ENCODE data around the gene ABCD3. TPM values are rescaled to one million over a fixed set of nuclear protein-coding genes. Genes with fewer than 3 reads are reported as not detected.
A peak's percentile ranks its signal among the peaks of the same experiment; 100 is the strongest.
"Not testable (repeated sequence)": the region's sequence is repeated elsewhere in the genome, so short reads cannot be mapped to it uniquely, and the experiment has no call there.

Gene ABCD3
- total RNA-seq, 1 experiment from 2014 or later, result 32.2 TPM

- DNase-seq (ENCODE audit: low read depth), result no peak
These were observed 4.9 kb upstream of the ABCD3 start for GRCh38 chr1:94413311-94413710.

GRCh38 chr1:94416901-94417727 is 1.1 kb upstream of the ABCD3 start:
- peak; percentile 69 for DNase-seq (ENCODE audit: low read depth)

GRCh38 chr1:94417728-94417977 is 536 bp upstream of the ABCD3 start:
- no peak for DNase-seq (ENCODE audit: low read depth)

DNA sequence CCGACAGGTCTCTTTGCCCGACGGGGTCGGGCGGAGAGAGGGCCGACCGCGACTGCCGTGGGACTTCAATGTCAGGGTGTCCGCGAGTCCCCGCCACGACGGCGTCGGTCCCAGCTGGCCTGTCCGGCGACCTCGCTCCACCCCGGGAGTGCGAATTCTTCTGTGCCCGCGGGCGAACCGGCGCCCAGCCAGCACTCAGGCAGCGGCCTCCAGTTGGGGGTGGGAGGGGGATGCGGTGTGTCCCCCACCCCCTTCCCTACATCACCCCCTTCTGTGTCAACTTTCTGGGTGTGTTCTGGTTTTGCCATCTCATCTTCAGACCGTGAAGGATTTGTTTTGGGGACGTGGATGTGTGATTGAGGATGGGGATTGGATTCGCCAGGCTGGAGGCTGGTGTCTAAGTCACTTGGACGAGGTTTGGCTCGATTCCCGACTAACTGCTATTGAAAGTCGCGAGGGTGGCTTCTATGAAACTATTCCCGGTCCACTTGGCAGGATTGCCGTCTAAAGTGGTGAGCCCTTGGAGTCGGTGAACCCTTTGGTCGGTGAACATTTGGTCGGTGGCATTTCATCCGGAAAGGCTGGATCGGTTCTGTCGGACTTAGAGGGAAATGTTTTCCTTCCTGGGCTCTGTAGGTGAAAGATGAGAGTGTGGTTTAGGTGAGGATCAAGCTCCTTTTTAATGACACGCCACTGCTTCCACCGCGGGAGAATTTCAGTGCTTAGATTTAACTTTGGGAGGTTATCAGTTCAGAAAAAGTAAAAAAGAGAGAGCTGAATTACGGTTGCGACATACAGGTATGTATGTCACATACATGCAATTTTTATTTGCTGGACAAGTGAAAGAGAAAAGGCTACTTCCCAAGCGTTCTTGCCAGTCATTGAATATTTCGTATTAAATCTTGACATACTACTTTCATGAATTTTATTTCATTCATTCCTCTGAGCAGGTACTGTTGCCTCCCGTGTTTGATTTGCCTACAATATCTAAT is 771 bp downstream of the ABCD3 start:
- peak; percentile 48 for DNase-seq (ENCODE audit: low read depth)

DNA sequence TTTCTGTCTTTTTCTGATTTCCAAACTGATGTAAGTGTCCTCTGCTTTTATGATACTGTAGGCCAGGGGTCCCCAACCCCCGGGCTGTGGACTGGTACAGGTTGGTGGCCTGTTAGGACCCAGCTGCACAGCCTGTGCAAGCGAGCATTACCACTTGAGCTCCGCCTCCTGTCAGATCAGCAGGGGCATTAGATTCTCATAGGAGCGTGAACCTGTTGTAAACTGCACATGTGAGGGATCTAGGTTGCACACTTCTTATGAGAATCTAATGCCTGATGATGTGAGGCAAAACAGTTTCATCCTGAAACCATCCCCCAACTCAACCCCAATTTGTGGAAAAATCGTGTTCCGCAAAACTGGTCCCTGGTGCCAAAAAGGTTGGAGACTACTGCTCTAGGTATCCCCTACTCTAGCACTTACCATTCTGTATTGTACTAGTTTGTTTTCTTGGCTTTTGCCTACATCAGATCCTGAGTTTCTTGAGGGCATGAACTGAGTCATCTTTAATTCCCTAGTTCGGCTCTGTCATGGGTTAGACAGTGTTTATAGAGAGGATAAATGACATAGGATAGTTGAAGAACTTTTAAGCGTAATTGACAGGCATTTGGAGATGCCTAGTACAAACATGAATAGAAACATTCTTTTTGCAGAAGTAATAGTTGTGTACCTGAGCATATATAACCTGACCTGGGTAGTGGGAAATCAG is 4.1 kb downstream of the ABCD3 start:
- peak; percentile 10 for DNase-seq (ENCODE audit: low read depth)

DNA sequence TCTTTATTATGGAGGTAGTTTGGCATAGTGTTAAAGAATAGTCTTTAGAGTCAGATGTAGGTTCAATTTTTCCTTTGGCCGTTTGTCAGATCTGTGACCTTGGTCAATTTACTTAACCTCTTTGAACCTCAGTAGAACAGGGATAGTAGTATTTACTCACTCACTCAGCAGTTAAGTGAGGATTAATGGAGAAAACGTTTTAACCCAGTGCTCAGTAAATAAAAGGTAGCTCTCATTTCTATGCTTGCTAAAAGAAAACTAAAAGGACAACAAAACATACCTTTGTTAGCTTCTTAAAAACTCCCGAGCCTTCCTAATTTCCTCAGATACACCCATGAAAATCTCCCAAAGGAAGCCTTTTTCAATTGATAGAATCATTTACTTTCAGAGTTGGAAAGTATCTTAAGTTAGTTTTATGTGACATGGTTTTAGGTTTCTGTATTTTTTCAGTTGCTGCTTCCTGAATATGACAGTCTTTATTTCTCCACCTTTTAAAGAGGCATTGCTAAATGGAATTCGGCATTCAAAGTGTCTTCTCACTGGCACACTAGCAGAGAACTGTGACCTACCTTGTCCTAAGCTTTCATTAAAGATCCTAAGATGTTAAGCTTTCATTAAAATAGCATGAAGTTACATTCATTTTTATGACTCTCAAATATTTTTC is 7.8 kb downstream of the ABCD3 start:
- DNase-seq (ENCODE audit: low read depth), result no peak

DNA sequence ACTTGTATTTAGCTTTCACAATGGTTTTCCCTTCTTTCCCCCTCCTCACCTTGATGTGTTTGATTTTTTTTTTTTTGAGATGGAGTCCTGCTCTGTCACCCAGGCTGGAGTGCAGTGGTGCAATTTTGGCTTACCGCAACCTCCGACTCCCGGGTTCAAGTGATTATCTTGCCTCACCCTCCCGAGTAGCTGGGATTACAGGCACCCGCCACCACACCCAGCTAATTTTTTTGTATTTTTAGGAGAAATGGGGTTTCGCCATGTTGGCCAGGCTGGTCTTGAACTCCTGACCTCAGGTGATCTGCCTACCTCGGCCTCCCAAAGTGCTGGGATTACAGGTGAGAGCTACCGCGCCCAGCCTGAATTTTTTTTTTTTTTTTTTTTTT is 8.3 kb downstream of the ABCD3 start:
- DNase-seq (ENCODE audit: low read depth), result not testable (repeated sequence)

GRCh38 chr1:94428441-94428840 is 10.3 kb downstream of the ABCD3 start:
- DNase-seq (ENCODE audit: low read depth), result no peak

GRCh38 chr1:94428927-94429528 is 10.8 kb downstream of the ABCD3 start:
- DNase-seq (ENCODE audit: low read depth), result not testable (repeated sequence)

DNA sequence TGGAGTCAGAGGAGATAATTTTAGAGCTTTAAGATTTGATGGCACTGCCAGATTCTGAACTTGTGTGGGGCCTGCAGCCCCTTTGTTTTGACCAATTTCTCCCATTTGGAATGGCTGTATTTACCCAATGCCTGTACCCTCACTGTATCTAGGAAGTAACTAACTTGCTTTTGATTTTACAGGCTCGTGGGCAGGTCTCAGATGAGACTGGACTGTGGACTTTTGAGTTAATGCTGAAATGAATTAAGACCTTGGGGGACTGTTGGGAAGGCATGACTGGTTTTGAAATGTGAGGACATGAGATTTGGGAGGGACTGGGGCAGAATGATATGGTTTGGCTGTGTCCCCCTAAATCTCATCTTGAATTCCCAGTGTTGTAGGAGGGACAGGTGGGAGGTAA is 11.9 kb downstream of the ABCD3 start:
- DNase-seq (ENCODE audit: low read depth), result not testable (repeated sequence)

DNA sequence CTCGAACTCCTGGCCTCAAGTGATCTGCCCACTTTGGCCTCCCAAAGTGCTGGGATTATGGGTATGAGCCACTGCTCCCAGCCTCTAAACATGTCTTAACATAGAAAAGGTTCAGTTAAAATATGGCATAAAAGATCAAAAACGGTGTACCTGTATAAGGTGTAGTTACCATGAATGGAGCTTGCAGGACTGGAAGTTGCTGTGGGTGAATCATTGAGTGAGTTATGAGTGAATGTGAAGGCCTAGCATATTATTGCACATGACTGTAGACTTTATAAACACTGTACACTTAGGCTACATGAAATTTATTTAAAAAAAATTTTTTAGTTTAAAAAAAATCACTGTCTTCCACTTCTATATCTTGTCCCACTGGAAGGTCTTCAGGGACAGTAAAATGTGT is 15.7 kb downstream of the ABCD3 start:
- no peak for DNase-seq (ENCODE audit: low read depth)

- DNase-seq (ENCODE audit: low read depth), result no peak
These were observed 16.3 kb downstream of the ABCD3 start for GRCh38 chr1:94434365-94435045.

DNA sequence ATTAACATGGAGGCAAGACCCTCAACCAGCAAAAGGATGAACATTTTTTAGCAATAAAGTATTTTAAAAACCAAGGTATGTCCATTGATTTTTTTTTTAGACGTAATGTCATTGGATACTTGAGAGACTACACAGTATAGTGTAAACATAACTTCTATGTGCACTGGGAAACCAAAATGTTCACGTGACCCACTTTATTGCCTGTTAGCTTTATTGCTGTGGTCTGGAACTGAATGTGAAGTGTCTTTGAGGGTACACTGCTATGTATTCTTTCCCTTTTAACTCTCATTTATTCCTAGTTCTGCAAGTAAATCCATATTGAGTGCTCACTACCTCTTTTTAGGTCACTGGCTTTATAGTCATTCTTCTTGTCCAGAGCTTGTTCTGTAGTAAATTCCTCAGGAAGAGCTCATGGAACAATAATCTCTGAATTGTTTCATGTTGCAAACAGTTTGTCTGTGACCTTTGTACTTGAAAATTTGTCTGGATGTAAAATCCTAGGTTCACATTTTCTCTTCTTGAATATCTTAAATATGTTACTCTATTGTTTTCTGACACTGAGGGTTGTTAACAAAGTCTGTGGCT is 20.6 kb downstream of the ABCD3 start:
- DNase-seq (ENCODE audit: low read depth), result no peak

DNA sequence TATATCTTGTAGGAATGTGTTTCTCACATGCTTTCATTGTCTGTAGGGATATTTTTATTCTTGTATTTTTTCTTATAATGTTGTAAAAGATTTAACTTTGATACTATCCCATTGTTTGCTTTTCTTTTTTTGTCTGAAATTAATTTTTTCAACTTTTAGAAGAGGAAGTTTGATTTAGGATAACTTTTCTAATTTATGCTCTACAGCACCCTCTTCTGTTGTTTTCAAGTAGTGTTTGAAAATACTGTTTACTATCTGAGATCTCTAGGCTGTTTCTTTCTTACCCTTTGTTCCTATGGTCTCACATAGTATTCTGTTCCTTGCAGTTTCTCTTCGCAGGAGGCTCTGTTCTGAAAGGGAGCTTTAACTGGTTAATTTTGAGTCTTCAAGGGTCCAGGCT is 21.9 kb downstream of the ABCD3 start:
- no peak for DNase-seq (ENCODE audit: low read depth)

GRCh38 chr1:94443067-94443466 is 24.9 kb downstream of the ABCD3 start:
- not testable (repeated sequence) for DNase-seq (ENCODE audit: low read depth)

DNA sequence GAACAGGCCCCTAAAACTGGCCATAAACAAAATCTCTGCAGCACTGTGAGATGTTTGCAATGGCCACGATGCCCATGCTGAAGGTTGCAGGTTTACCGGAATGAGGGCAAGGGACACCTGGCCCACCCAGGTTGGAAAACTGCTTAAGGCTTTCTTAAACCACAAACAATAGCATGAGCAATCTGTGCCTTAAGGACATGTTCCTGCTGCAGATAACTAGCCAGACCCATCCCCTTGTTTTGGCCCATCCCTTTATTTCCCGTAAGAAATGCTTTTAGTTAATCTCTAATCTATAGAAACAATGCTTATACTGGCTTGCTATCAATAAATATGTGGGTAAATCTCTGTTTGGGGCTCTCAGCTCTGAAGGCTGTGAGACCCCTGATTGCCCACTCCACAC is 26.6 kb downstream of the ABCD3 start:
- DNase-seq (ENCODE audit: low read depth), result not testable (repeated sequence)

- DNase-seq (ENCODE audit: low read depth), result not testable (repeated sequence)
These were observed 27.5 kb downstream of the ABCD3 start for GRCh38 chr1:94445733-94446132.

- not testable (repeated sequence) for DNase-seq (ENCODE audit: low read depth)
These were observed 28.0 kb downstream of the ABCD3 start for GRCh38 chr1:94446177-94446576.

DNA sequence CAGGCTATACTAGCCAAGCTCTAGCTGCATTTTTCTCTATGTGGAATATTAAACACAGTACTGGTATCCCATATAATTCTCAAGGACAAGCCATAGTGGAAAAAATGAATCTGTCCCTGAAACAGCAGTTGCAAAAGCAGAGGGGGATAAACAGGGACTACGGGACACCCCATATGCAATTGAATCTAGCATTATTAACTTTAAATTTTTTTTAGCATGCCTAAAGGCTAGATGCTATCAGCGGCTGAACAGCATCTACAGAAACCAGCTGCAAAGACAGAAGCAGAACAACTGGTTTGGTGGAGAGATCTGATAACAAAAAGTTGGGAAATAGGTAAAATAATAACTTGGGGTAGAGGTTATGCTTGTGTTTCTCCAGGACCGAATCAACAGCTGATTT is 30.6 kb downstream of the ABCD3 start:
- not testable (repeated sequence) for DNase-seq (ENCODE audit: low read depth)

- no peak for DNase-seq (ENCODE audit: low read depth)
These were observed 38.5 kb downstream of the ABCD3 start for GRCh38 chr1:94456736-94457135.

Measured in HT1080 (cell line).